ENCODE data around the gene CCSAP. TPM values are rescaled to one million over a fixed set of nuclear protein-coding genes. Genes with fewer than 3 reads are reported as not detected.
"Not testable (repeated sequence)": the region's sequence is repeated elsewhere in the genome, so short reads cannot be mapped to it uniquely, and the experiment has no call there.

Gene CCSAP
- total and polyA plus RNA-seq, 2 experiments from 2014 or later: 4.1 to 6.3 TPM

- Histone ChIP-seq H3K27me3 (no peaks in the 10 kb centered on the region), H3K9me3 (ENCODE audit: low read depth) (no peaks in the 10 kb centered on the region)
- no peak for TF ChIP-seq CTCF (IDR thresholded peaks at IDR 0.05; ENCODE audit: low read depth, low read length)
Observed at GRCh38 chr1:229334716-229335115, 8.1 kb downstream of the CCSAP start.

GRCh38 chr1:229334269-229334668 lies 8.6 kb downstream of the CCSAP start:
- no peaks in the 10 kb centered on the region for H3K36me3 ChIP-seq
- no peak for TF ChIP-seq CTCF (IDR thresholded peaks at IDR 0.05; ENCODE audit: low read depth, low read length)

More at GRCh38 chr1:229334716-229335115, 8.1 kb downstream of the CCSAP start:
- H3K4me1 ChIP-seq (ENCODE audit: low read depth): no peaks in the 10 kb centered on the region
- H3K36me3 ChIP-seq: no peaks in the 10 kb centered on the region
- H3K4me3 ChIP-seq: no peak overlapping the region
- H3K27ac ChIP-seq: no peak overlapping the region
- DNase-seq (ENCODE audit: low read depth in 1 of 2, low spot score in 1 of 2): no peak

GRCh38 chr1:229328598-229329362 lies 14.1 kb downstream of the CCSAP start:
- no peaks in the 10 kb centered on the region for H3K27me3 ChIP-seq
- peaks cover 2% of the 10 kb centered on the region for H3K36me3 ChIP-seq
- H3K27ac ChIP-seq: no peak overlapping the region
- H3K9me3 ChIP-seq (ENCODE audit: low read depth): no peaks in the 10 kb centered on the region
- TF ChIP-seq CTCF (IDR thresholded peaks at IDR 0.05; ENCODE audit: low read depth, low read length): no peak
- no peak overlapping the region for H3K4me3 ChIP-seq
- no peak for DNase-seq (ENCODE audit: low read depth in 1 of 2, low spot score in 1 of 2)
- H3K4me1 ChIP-seq (ENCODE audit: low read depth): no peaks in the 10 kb centered on the region

More at GRCh38 chr1:229334269-229334668, 8.6 kb downstream of the CCSAP start:
- H3K27me3 ChIP-seq: no peaks in the 10 kb centered on the region
- no peaks in the 10 kb centered on the region for H3K4me1 ChIP-seq (ENCODE audit: low read depth)
- H3K4me3 ChIP-seq: no peak overlapping the region
- H3K9me3 ChIP-seq (ENCODE audit: low read depth): no peaks in the 10 kb centered on the region
- DNase-seq (ENCODE audit: low read depth in 1 of 2, low spot score in 1 of 2): no peak
- no peak overlapping the region for H3K27ac ChIP-seq

GRCh38 chr1:229327765-229328164 lies 15.1 kb downstream of the CCSAP start:
- not testable (repeated sequence) for H3K4me3 ChIP-seq; DNase-seq (ENCODE audit: low read depth in 1 of 2, low spot score in 1 of 2); H3K27ac ChIP-seq; H3K36me3 ChIP-seq; H3K4me1 ChIP-seq (ENCODE audit: low read depth); H3K9me3 ChIP-seq (ENCODE audit: low read depth); H3K27me3 ChIP-seq

GRCh38 chr1:229326601-229327000 lies 16.2 kb downstream of the CCSAP start:
- no peak overlapping the region for H3K27ac ChIP-seq
- no peaks in the 10 kb centered on the region for H3K27me3 ChIP-seq
- no peak for DNase-seq (ENCODE audit: low read depth in 1 of 2, low spot score in 1 of 2)
- TF ChIP-seq CTCF (IDR thresholded peaks at IDR 0.05; ENCODE audit: low read depth, low read length): no peak
- no peak overlapping the region for H3K4me3 ChIP-seq
- H3K9me3 ChIP-seq (ENCODE audit: low read depth): no peaks in the 10 kb centered on the region
- H3K4me1 ChIP-seq (ENCODE audit: low read depth): no peaks in the 10 kb centered on the region
- peaks cover 10% of the 10 kb centered on the region for H3K36me3 ChIP-seq

- peaks cover 10% of the 10 kb centered on the region for H3K36me3 ChIP-seq
- no peak for TF ChIP-seq CTCF (IDR thresholded peaks at IDR 0.05; ENCODE audit: low read depth, low read length)
- no peak for DNase-seq (ENCODE audit: low read depth in 1 of 2, low spot score in 1 of 2)
- no peaks in the 10 kb centered on the region for H3K9me3 ChIP-seq (ENCODE audit: low read depth)
- no peaks in the 10 kb centered on the region for H3K27me3 ChIP-seq
- no peaks in the 10 kb centered on the region for H3K4me1 ChIP-seq (ENCODE audit: low read depth)
- no peak overlapping the region for H3K4me3 ChIP-seq
- H3K27ac ChIP-seq: no peak overlapping the region
Observed at GRCh38 chr1:229325853-229326487, 16.9 kb downstream of the CCSAP start.

All from cardiac muscle cell (in vitro differentiated cells and primary cell).